ENCODE data around the gene ASS1.

Gene ASS1

DNA sequence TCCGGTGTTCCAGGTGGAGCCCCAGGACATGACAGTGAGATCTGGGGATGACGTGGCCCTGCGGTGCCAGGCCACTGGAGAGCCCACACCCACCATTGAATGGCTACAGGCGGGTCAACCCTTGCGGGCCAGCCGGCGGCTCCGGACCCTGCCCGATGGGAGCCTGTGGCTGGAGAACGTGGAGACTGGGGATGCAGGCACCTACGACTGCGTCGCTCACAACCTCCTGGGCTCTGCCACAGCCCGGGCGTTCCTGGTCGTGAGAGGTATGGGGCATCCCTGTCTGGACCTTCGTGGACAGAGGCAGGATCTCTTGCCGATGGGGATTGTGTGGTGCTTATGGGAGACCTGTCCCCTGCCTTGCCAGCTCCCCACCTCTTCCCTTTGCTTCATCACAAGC, 26.0 kb upstream of the ASS1 start:
- H3K4me3 ChIP-seq (ENCODE audit: low read depth, low read length): no peak overlapping the region

DNA sequence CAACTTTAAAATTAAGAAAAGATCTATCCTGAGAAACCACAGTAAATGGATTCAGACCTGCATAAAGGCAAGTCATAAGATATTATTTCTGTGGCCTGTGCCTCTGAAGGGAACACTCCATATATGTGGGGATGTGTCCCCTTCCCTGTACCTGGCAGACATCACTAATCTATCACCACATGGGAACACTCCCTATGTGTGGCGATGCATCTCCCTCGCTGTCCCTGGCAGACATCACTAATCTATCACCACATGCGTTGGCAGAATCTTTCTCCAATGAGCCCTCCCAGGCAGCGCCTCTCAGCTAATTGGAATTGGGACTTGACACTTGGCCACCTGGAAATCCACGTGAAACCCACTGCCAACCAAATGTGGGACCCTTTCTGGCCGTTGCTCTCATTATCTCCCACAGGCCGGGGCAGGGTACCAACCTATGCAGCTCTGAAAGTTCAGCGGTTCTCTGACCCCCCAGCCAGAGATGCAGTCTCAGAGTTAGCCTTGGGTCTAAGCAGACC, 25.2 kb upstream of the ASS1 start:
- H3K4me3 ChIP-seq (ENCODE audit: low read depth, low read length): no peak overlapping the region

DNA sequence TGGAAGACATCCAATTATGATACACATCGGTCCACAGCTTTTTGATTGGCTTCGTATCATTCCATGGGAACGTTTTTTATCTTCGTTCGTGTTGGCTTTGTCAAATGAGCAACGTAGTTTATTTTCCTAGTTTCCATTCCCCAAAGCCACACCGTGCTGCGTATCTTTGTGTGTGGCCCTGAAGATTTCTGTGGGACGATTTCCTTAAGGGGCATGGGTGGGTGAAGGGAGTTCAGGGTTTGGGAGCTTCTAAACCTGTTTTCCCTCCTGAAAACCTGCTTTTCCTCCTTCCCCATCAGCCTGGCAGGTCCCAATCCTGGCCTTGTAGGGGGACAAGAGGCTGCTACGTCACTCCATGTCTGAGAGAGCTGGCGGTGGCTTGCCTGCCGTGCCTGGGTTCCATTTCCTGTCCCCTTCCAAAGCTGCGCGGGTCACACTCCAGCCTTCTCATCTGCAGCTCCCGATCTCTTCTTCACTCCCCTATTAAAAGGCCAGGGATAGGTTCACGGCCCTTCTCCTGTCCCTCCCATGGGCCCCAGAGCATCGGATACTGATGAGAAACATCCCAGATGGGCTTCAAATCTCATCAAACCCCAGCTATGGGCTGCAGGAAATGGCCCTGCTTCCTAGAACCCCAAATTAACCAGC, 23.5 kb upstream of the ASS1 start:
- no peak overlapping the region for H3K4me3 ChIP-seq (ENCODE audit: low read depth, low read length)

DNA sequence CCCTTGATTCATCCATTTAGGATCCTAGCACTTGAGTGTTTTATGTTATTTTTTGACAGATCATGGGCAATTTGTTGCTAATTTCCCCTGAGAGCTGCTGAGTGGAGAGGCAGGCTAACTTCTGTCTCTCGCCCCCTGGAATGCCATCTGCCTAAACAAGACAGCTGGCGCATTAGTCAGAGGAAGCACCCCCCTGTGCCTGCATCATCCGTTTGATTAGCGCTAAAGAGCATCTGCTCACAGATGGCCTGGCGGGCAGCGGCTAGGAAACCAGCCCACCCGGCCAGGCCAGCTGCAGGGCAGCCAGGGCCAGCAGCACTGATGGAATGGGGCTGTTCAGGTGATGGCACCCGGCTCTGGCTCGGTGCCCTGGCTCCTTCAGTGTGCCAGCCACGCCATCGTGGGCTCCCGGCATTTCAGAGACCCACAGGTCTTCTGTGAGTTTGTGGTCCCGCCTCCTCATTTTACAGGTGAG, 22.9 kb upstream of the ASS1 start:
- H3K4me3 ChIP-seq (ENCODE audit: low read depth, low read length): no peak overlapping the region

DNA sequence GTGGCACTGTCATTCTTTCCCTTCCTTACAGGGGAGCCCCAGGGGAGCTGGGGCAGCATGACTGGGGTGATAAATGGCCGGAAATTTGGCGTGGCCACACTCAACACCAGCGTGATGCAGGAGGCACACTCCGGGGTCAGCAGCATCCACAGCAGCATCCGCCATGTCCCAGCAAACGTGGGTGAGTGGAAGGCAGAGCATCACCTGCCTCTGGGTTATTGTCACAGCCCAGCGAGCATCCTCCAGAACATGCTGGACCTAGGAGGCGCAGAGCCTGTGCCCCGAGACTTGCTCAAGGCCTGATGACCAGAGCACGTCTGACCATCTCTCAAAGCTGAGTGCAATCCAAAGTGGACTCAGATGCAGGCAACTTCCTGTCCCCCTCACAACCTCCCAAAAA, 22.2 kb upstream of the ASS1 start:
- H3K4me3 ChIP-seq (ENCODE audit: low read depth, low read length): no peak overlapping the region

DNA sequence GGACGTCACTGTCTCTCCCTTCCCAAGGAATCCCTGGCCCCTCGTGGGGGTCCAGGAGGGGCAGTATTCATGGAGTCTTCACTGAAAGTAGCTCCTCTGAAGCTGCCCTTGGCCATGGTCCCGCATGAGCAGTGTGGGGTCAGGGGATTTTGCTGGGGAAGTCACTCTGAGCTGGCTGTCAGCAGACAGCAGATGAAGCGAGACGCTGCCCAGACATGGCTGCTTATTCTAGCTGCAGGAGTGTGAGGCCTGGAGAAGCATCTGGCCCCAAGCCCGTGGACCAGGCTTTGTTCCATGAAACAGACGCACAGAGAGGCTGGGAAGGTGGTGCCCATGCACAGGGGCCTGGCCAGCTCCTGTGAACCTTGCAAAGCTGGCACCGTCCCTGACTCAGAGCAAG, 21.5 kb upstream of the ASS1 start:
- H3K4me3 ChIP-seq (ENCODE audit: low read depth, low read length): no peak overlapping the region

DNA sequence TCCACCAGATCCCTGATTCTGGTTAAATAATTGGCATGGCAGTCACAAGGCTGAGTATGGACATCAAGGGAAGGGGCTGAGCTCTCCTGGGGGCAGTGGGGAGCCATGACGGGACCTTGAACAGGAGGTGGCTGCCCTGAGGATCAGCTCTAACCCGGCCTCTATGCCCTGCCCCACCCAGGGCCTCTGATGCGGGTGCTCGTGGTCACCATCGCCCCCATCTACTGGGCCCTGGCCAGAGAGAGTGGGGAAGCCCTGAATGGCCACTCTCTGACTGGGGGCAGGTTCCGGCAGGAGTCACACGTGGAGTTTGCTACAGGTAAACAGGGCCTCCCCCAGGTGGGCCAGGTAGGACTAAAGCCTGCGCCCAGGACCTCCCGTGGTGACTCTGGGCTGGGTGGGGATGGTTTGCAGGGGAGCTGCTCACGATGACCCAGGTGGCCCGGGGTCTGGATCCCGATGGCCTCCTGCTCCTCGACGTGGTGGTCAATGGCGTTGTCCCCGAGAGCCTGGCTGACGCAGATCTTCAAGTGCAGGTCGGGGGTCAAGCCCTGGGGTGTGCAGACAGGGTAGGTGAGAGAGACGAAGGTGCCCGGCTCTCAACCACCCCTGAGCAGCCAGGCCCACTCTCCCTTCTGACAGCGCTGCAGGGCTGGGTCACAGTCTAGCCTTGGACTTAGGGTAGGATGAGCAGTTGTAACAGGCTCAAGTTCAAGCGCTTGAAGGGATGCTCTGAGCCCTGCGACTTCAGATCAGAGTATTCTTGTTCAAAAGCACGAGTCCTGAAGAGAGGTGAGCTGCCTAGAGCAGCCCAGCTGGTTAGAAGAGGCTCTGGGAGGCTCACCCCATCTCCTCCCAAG, 19.9 kb upstream of the ASS1 start:
- no peak overlapping the region for H3K4me3 ChIP-seq (ENCODE audit: low read depth, low read length)

DNA sequence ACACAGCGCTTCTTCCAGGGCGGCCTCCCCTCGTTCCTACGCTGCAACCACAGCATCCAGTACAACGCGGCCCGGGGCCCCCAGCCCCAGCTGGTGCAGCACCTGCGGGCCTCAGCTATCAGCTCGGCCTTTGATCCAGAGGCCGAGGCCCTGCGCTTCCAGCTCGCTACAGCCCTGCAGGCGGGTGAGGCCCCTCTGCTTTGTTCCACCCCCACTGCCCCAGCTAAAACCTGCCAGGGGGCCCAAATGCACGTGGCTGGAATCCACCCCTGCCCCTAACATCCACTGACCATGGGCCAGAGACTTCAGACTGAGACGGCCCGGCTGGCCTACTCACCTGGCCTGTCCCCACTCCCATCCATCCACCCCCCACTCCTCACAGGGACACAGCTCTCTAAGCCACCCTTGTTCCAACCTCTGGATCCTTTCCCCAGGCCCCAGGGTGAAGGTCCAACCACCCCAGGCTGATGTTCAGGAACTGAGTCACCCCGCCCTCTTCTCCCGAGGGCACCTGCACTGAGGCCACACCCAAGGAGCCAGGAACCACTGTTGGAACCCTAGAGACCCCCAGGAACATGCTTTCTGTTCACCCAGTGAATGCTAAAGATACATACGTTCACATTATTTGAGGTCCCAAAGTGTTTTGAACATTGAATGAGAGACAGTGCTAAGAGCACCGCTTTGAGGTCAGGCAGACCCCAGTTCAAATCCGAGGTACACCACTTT, 18.9 kb upstream of the ASS1 start:
- H3K4me3 ChIP-seq (ENCODE audit: low read depth, low read length): no peak overlapping the region

DNA sequence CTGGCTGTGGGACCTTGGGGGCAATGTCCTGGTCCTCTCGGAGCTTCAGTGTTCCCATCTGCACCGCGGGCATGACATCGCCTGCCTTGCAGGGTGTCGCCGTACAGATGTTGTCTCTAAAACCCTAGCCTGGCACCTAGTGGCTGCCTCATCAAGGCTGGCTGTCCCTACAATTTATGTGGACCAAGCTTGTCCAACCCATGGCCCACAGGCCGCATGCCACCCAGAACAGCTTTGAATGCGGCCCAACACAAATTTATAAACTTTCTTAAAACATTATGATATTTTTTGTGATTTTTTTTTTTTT, 18.3 kb upstream of the ASS1 start:
- H3K4me3 ChIP-seq (ENCODE audit: low read depth, low read length): no peak overlapping the region

DNA sequence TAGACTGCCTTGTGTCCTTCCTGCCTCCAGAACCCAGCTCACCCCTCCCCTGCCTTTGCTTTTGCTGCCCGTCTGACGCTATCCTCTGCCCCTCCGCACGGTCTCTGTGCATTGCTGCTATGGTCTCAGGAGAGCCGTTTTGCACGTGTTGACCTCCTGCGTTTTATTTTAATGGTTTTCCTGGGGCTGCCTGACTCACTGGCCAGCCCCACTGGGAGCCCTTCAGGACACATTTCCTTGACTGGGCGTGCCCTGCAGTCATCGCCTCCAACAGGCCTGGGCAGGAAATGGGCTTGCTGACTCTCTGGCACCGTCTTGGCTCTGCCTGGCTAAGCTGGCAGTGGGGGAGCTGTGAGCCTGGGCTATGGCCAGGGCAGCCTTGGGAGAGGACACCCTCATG, 17.9 kb upstream of the ASS1 start:
- H3K4me3 ChIP-seq (ENCODE audit: low read depth, low read length): no peak overlapping the region

DNA sequence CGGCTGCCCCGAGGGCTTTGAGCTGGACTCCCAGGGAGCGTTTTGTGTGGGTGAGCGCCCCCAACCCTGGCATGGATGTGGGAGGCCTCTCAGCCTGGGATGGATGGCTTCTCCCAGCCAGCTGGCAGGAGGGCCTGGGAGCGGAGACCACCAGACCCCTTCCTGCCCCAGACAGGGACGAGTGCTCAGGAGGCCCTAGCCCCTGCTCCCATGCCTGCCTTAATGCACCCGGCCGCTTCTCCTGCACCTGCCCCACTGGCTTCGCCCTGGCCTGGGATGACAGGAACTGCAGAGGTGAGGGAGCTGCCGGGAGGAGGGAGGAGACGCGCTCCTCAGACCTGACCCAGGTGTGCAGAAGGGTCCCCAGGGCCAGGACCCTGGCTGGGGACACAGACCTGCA, 17.4 kb upstream of the ASS1 start:
- no peak overlapping the region for H3K4me3 ChIP-seq (ENCODE audit: low read depth, low read length)

DNA sequence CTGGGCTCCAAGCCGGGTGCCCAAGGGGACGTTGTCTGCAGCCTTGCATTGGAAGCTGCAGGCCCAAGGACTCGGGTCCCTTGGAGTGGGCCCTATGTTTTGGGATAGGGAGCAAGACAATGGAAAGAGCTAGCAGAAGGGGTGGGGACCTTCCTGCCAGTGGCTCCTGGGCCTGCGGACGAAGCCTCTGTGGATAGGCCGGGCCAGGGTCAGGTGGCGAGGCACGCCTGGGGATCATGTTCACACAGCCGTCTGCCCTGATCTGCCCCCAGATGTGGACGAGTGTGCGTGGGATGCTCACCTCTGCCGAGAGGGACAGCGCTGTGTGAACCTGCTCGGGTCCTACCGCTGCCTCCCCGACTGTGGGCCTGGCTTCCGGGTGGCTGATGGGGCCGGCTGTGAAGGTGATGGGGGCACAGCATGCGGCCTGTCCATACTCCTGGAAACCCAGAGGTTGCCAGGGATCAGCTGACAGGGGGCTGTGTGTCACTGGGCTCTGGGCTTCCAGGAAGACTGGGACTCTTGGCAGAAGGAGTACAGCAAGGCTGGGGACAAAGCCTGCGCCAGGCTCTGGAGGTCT, 16.6 kb upstream of the ASS1 start:
- no peak overlapping the region for H3K4me3 ChIP-seq (ENCODE audit: low read depth, low read length)

DNA sequence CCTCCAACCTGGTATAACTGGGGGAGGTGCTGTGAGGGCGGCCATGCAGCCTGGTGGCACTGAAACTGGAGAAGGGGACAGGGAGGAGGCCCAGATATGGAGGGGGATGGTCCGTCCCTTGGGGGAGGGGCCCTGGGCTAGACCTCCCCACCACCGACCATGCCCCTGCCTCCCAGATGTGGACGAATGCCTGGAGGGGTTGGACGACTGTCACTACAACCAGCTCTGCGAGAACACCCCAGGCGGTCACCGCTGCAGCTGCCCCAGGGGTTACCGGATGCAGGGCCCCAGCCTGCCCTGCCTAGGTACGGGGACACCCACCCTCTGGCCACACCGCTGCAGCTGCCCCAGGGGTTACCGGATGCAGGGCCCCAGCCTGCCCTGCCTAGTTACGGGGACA, 15.4 kb upstream of the ASS1 start:
- no peak overlapping the region for H3K4me3 ChIP-seq (ENCODE audit: low read depth, low read length)

DNA sequence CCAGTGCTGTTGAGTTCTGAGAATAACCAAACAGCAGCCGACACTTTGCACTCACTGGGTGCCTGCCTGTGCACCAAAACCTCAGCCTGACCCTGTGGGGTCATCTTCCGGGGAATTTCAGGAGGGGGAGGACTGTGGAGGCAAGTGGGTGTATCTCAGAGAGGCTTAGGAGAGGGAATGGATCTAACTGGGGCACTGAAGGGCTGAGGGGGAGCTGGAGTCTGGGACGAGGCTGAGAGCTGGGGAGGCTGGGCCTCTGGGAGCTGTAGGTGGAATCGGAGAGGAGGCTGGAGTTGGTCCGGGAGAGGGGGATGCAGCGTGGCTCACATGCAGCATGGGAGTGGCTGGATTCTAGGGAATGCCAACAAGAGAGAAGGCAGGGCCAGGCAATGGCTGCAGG, 14.9 kb upstream of the ASS1 start:
- no peak overlapping the region for H3K4me3 ChIP-seq (ENCODE audit: low read depth, low read length)

DNA sequence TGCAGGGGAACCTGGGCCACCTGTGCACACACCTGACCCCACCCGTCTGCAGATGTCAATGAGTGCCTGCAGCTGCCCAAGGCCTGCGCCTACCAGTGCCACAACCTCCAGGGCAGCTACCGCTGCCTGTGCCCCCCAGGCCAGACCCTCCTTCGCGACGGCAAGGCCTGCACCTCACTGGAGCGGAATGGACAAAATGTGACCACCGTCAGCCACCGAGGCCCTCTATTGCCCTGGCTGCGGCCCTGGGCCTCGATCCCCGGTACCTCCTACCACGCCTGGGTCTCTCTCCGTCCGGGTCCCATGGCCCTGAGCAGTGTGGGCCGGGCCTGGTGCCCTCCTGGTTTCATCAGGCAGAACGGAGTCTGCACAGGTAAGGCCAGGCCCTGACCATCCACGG, 14.5 kb upstream of the ASS1 start:
- H3K4me3 ChIP-seq (ENCODE audit: low read depth, low read length): no peak overlapping the region

DNA sequence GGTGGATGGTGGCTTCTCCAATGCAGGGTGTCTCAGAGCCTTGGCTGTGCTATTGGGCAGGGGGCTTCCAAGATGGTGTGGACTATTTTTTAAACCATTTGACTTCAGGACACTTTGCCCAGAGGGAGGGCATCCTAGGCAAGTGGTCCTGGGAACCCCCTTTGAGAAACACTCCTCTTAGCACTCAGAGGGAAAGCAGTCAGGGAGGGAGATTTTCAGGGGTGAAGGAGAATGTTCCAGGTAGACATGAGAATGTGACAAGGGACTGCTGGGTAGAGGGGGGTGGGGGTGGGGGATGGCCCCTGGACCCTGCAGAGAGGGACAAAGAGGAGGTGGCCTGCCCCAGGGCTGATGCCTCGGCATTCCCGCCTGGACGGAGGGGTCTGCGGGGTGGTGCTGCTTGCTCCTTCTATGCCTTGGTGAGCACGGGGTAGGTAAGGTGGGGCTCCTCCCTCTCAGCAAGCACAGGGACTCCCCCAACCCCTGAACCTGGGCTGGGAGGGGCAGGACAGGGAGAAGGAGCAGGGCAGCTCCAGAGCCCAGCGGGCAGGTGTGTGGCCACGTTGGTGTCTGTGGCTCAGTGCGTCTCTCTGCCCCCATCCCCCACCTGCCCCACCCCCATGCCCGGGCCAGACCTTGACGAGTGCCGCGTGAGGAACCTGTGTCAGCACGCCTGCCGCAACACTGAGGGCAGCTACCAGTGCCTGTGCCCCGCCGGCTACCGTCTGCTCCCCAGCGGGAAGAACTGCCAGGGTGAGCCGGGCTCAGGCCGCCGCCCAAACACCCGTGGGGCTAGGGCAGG, 13.8 kb upstream of the ASS1 start:
- no peak overlapping the region for H3K4me3 ChIP-seq (ENCODE audit: low read depth, low read length)

DNA sequence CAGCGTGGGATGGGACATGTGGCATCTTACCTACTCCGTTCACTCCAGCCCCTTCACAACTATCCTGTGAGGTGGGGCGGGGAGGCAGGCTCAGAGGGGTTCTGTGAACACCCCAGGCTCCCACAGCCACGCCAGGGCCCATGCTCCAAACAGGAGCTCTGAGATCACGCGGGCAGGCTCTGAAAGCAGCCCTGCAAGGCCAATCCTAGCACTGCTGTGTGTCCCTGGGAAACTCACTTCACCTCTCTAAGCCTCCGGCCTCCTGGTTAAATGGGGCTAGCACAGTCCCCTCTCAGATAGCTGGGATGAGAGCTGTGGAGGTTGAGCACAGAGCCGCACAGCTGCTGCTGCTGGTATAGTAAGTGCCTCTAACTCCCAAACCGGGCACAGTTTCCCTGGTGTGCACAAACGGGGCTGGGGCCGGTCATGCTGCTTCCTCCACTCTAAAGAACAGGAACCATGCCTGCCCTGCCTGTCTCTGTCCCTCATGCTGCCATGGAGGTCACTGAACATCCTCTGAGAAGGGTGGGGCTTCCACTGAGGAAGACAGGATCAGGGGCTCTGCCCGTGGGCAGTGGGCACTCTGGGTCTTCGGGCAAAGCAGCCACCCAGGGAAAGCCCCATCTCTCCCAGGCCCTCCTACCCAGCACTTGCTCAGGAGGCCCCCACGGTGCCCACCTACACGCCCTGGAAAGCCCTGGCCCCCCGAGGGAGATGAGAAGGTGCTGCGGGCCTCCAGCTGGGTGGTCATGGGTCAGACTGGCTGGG, 13.0 kb upstream of the ASS1 start:
- no peak overlapping the region for H3K4me3 ChIP-seq (ENCODE audit: low read depth, low read length)

DNA sequence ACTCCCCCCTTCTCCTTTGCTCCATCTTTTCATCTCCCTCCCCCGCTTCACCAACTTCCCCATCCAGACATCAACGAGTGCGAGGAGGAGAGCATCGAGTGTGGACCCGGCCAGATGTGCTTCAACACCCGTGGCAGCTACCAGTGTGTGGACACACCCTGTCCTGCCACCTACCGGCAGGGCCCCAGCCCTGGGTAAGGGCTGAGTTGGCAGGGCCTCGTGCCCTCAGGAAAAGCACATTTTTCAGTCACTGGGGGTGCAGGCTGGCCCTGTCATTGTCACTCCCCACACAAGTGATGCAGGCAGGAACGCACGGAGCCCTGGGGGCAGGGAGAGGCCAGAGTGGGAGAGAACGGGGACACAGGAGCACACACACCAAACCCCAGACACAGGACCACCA, 12.4 kb upstream of the ASS1 start:
- no peak overlapping the region for H3K4me3 ChIP-seq (ENCODE audit: low read depth, low read length)

DNA sequence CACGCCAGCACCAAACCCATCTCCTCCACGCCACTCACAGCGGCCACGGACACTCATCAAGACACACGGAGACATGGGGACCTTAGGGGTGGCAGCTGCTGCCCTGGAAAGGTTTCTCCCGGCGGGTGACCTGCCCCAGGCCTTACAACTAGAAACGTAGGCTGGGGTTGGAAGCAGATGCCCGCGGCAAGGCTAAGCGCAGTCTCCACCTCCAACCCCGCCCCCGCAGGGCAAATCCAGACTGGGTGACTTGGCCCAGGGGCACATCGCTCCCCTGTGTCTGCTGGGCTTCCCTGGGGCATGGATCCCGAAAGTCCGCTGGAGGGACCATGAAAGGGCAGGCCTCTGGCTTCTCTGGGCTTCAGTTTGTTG, 12.0 kb upstream of the ASS1 start:
- no peak overlapping the region for H3K4me3 ChIP-seq (ENCODE audit: low read depth, low read length)
